OCI-LY3 (cell line): ENCODE measurements around the gene FBXO22.
"Not testable (repeated sequence)": the region's sequence is repeated elsewhere in the genome, so short reads cannot be mapped to it uniquely, and the experiment has no call there.

Experiments
- H2AFZ ChIP-seq: fragments of 200-600, 300-600 bp; shearing (Covaris generic); 2 replicates; pipeline ENCODE4 v1.6.0; 2014; ENCODE audit warnings: antibody characterized with exemption, low read depth, low read length
- H3K27ac ChIP-seq: fragments of 200-600, 300-600 bp; sonication (generic); 2 replicates; pipeline ENCODE4 v1.5.1; 2014; ENCODE audit warnings: mild to moderate bottlenecking, low read length, moderate library complexity, mixed read lengths
- H3K27me3 ChIP-seq: fragments of 200-600, 300-600 bp; sonication (generic); 2 replicates; pipeline ENCODE4 v1.6.1; 2014; ENCODE audit warnings: low read depth, low read length, mixed read lengths
- H3K36me3 ChIP-seq: fragments of 200-600, 300-600 bp; sonication (generic); replicated peaks from 2 replicates; pipeline ENCODE3; 2014; ENCODE audit warnings: low read depth, low read length, mixed read lengths
- H3K4me1 ChIP-seq: fragments of 300-600, 200-600 bp; sonication (generic); 2 replicates; pipeline ENCODE4 v1.6.1; 2014; ENCODE audit warnings: low read length, mixed read lengths
- H3K4me2 ChIP-seq: fragments of 200-600, 300-600 bp; sonication (generic); 2 replicates; pipeline ENCODE4 v1.6.1; 2014; ENCODE audit warnings: low read length, mixed read lengths
- H3K4me3 ChIP-seq: fragments of 300-600, 200-600 bp; sonication (generic); 2 replicates; pipeline ENCODE4 v1.5.1; 2014; ENCODE audit warnings: antibody characterized with exemption, mild to moderate bottlenecking, low read length, moderate library complexity
- H3K79me2 ChIP-seq: fragments of 300-600, 200-600 bp; shearing (Covaris generic); 2 replicates; pipeline ENCODE4 v1.6.1; 2014; ENCODE audit warnings: mild to moderate bottlenecking, low read length, mixed read lengths
- H3K9ac ChIP-seq: fragments of 300-600, 200-600 bp; shearing (Covaris generic); 2 replicates; pipeline ENCODE4 v1.6.0; 2014; ENCODE audit warnings: mild to moderate bottlenecking, low read length, moderate library complexity
- H3K9me3 ChIP-seq: fragments of 200-600, 300-600 bp; shearing (Covaris generic); 2 replicates; pipeline ENCODE4 v1.6.1; 2014; ENCODE audit warnings: low read length, mixed read lengths; ENCODE audit not compliant: insufficient read depth
- H4K20me1 ChIP-seq: fragments of 200-600, 300-600 bp; sonication (generic); 2 replicates; pipeline ENCODE4 v1.6.1; 2016; ENCODE audit warnings: low read length, mixed read lengths; ENCODE audit not compliant: insufficient read depth
- EZH2phosphoT487 ChIP-seq: fragments of 200-600 bp; shearing (Covaris generic); IDR thresholded peaks from 2 replicates; pipeline ENCODE4 v1.6.1; 2018; ENCODE audit warnings: antibody characterized with exemption, mixed run types, low read depth
- TF ChIP-seq, protein P1 (sequence below): fragments of 200-600, 300-600 bp; sonication (generic); IDR thresholded peaks from 2 replicates; pipeline ENCODE4 v1.5.1; 2014; ENCODE audit warnings: antibody characterized with exemption, low read length, low read depth

The FBXO22 gene

DNA sequence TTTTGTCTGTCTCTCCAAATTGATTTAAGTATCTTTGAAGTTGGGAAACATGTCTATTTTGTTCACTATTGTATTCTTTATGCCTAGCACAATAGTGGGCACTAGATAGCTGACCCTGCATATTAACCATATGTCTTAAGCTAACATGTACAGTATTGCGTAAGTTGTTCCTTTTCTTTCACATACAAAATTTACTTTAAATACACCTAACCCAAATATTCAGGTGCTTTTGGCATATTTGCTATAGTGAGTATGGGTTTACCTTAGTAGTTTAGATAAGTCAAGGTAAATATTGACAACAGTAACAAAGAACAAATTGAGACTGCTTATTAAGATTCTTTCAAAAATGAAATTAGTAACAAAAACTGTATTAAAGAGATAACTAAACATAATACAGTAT, 57.7 kb downstream of the FBXO22 start:
- Histone ChIP-seq H2AFZ (no peak overlapping the region), H3K9me3 (no peaks in the 10 kb centered on the region), H3K4me3 (no peak overlapping the region), H4K20me1 (no peaks in the 10 kb centered on the region), H3K9ac (no peak overlapping the region), H3K79me2 (no peaks in the 10 kb centered on the region), H3K4me2 (no peak overlapping the region), H3K4me1 (no peaks in the 10 kb centered on the region), H3K36me3 (peaks cover 11% of the 10 kb centered on the region), H3K27me3 (no peaks in the 10 kb centered on the region), H3K27ac (no peak overlapping the region)
- TF ChIP-seq EZH2phosphoT487: no peak
- TF ChIP-seq, protein P1, sequence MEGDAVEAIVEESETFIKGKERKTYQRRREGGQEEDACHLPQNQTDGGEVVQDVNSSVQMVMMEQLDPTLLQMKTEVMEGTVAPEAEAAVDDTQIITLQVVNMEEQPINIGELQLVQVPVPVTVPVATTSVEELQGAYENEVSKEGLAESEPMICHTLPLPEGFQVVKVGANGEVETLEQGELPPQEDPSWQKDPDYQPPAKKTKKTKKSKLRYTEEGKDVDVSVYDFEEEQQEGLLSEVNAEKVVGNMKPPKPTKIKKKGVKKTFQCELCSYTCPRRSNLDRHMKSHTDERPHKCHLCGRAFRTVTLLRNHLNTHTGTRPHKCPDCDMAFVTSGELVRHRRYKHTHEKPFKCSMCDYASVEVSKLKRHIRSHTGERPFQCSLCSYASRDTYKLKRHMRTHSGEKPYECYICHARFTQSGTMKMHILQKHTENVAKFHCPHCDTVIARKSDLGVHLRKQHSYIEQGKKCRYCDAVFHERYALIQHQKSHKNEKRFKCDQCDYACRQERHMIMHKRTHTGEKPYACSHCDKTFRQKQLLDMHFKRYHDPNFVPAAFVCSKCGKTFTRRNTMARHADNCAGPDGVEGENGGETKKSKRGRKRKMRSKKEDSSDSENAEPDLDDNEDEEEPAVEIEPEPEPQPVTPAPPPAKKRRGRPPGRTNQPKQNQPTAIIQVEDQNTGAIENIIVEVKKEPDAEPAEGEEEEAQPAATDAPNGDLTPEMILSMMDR: no peak

GRCh38 chr15:75966073-75966472, 62.4 kb downstream of the FBXO22 start:
- H3K79me2 ChIP-seq: no peaks in the 10 kb centered on the region
- H3K9ac ChIP-seq: no peak overlapping the region
- no peak overlapping the region for H3K4me2 ChIP-seq
- TF ChIP-seq, protein P1: no peak
- TF ChIP-seq EZH2phosphoT487: no peak
- no peaks in the 10 kb centered on the region for H3K36me3 ChIP-seq
- H3K27me3 ChIP-seq: no peaks in the 10 kb centered on the region
- H4K20me1 ChIP-seq: no peaks in the 10 kb centered on the region
- no peak overlapping the region for H2AFZ ChIP-seq
- H3K4me3 ChIP-seq: no peak overlapping the region
- H3K9me3 ChIP-seq: no peaks in the 10 kb centered on the region
- H3K27ac ChIP-seq: no peak overlapping the region
- H3K4me1 ChIP-seq: no peaks in the 10 kb centered on the region

DNA sequence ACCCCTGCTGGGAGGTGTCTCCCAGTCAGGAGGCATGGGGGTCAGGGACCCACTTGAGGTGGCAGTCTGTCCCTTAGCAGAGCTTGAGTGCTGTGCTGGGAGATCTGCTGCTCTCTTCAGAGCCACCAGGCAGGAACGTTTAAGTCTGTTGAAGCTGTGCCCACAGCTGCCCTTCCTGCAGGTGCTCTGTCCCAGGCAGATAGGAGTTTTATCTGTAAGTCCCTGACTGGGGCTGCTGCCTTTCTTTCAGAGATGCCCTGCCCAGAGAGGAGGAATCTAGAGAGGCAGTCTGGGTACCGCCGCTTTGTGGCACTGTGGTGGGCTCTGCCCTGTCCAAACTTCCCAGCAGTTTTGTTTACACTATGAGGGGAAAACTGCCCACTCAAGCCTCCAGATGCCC, 73.1 kb downstream of the FBXO22 start:
- H3K9ac ChIP-seq, H3K4me3 ChIP-seq, H3K4me2 ChIP-seq, H3K9me3 ChIP-seq, H4K20me1 ChIP-seq, H3K27me3 ChIP-seq, H2AFZ ChIP-seq, H3K79me2 ChIP-seq, H3K4me1 ChIP-seq, H3K36me3 ChIP-seq, H3K27ac ChIP-seq: not testable (repeated sequence)

GRCh38 chr15:75981149-75981815, 77.6 kb downstream of the FBXO22 start:
- Histone ChIP-seq H3K4me2 (no peak overlapping the region), H3K4me1 (no peaks in the 10 kb centered on the region), H3K36me3 (no peaks in the 10 kb centered on the region), H3K27me3 (no peaks in the 10 kb centered on the region), H3K79me2 (no peaks in the 10 kb centered on the region), H2AFZ (no peak overlapping the region), H3K27ac (no peak overlapping the region), H4K20me1 (no peaks in the 10 kb centered on the region), H3K9me3 (no peaks in the 10 kb centered on the region), H3K4me3 (no peak overlapping the region), H3K9ac (no peak overlapping the region)
- TF ChIP-seq, protein P1: no peak
- TF ChIP-seq EZH2phosphoT487: no peak
